Liver (tissue), 9 donors: ENCODE data around the gene PPM1D. TPM values are rescaled to one million over a fixed set of nuclear protein-coding genes. Genes with fewer than 3 reads are reported as not detected.

Experiments used
- DNase-seq: peaks from one replicate; pipeline ENCODE4 v3.0.0-alpha.2; 2017; ENCODE audit warnings: low spot score
- H3K27ac ChIP-seq, 2 donors: one replicate each; pipeline ENCODE4 v1.7.0; 2013; ENCODE audit warnings: inconsistent platforms in 2 of 2, low read length in 2 of 2, control low read depth in 1 of 2, low read depth in 1 of 2, mild to moderate bottlenecking in 1 of 2
- H3K27me3 ChIP-seq, 4 donors: one replicate each; pipeline versions ENCODE4 v1.6.1 to v1.7.0; 2013; ENCODE audit warnings: low read length in 3 of 4, inconsistent platforms in 1 of 4, mild to moderate bottlenecking in 1 of 4, moderate library complexity in 1 of 4; ENCODE audit not compliant: control insufficient read depth in 4 of 4, insufficient read depth in 4 of 4
- H3K36me3 ChIP-seq, 4 donors: one replicate each; pipeline versions ENCODE4 v1.6.1 to v1.7.0; 2013; ENCODE audit warnings: low read length in 3 of 4, mild to moderate bottlenecking in 3 of 4, low read depth in 1 of 4, moderate library complexity in 1 of 4; ENCODE audit not compliant: control insufficient read depth in 4 of 4, insufficient read depth in 3 of 4
- H3K4me1 ChIP-seq, 4 donors: one replicate each; pipeline versions ENCODE4 v1.6.1 to v1.7.0; 2013; ENCODE audit warnings: low read length in 3 of 4, mild to moderate bottlenecking in 3 of 4, moderate library complexity in 1 of 4; ENCODE audit not compliant: control insufficient read depth in 4 of 4, insufficient read depth in 4 of 4
- H3K4me3 ChIP-seq, 3 donors: one replicate each; pipeline versions ENCODE4 v1.6.1 to v1.7.0; 2013; ENCODE audit warnings: low read length in 3 of 3, control low read depth in 1 of 3, low read depth in 1 of 3, mild to moderate bottlenecking in 1 of 3
- H3K9ac ChIP-seq, 2 donors: one replicate each; pipeline ENCODE4 v1.7.0; 2013; ENCODE audit warnings: low read length in 2 of 2, mild to moderate bottlenecking in 2 of 2, moderate library complexity in 2 of 2, control low read depth in 1 of 2, low read depth in 1 of 2
- H3K9me3 ChIP-seq, 4 donors: one replicate each; pipeline versions ENCODE4 v1.6.1 to v1.7.0; 2013; ENCODE audit warnings: low read length in 3 of 4; ENCODE audit not compliant: control insufficient read depth in 4 of 4
- EGR1 ChIP-seq, 2 donors: IDR thresholded peaks; 2 replicates each; pipeline ENCODE4 v1.6.1; 2016 to 2018; ENCODE audit warnings: antibody characterized with exemption in 2 of 2, low read depth in 2 of 2
- FOXA1 ChIP-seq: IDR thresholded peaks from 2 replicates; pipeline ENCODE4 v1.6.1; 2016; ENCODE audit warnings: antibody characterized with exemption
- GABPA ChIP-seq, 2 donors: IDR thresholded peaks in 1 of 2; conservative IDR thresholded peaks in 1 of 2; 2 replicates each; pipeline ENCODE4 v1.6.1; 2016; ENCODE audit warnings: antibody characterized with exemption in 2 of 2, mild to moderate bottlenecking in 1 of 2, moderate library complexity in 1 of 2
- HNF4G ChIP-seq: IDR thresholded peaks from 2 replicates; pipeline ENCODE4 v1.6.1; 2016; ENCODE audit warnings: antibody characterized with exemption
- JUND ChIP-seq, 2 donors: IDR thresholded peaks; 2 replicates each; pipeline ENCODE4 v1.6.1; 2016; ENCODE audit warnings: antibody characterized with exemption in 2 of 2
- MAX ChIP-seq: IDR thresholded peaks from 2 replicates; pipeline ENCODE4 v1.6.1; 2016; ENCODE audit warnings: antibody characterized with exemption
- NR2F2 ChIP-seq: IDR thresholded peaks from 2 replicates; pipeline ENCODE4 v1.6.1; 2016; ENCODE audit warnings: antibody characterized with exemption
- RAD21 ChIP-seq, 2 donors: IDR thresholded peaks; 2 replicates each; pipeline ENCODE4 v1.6.1; 2016; ENCODE audit warnings: antibody characterized with exemption in 2 of 2, mild to moderate bottlenecking in 2 of 2
- RXRA ChIP-seq, 2 donors: IDR thresholded peaks; 2 replicates each; pipeline ENCODE4 v1.6.1; 2017 to 2018; ENCODE audit warnings: antibody characterized with exemption in 2 of 2, mild to moderate bottlenecking in 1 of 2
- SP1 ChIP-seq: IDR thresholded peaks from 2 replicates; pipeline ENCODE4 v1.6.1; 2018; ENCODE audit warnings: antibody characterized with exemption, mild to moderate bottlenecking
- TAF1 ChIP-seq: conservative IDR thresholded peaks from 2 replicates; pipeline ENCODE4 v1.6.1; 2016; ENCODE audit warnings: antibody characterized with exemption, mild to moderate bottlenecking
- YY1 ChIP-seq: IDR thresholded peaks from 2 replicates; pipeline ENCODE4 v1.6.1; 2016; ENCODE audit warnings: antibody characterized with exemption, mild to moderate bottlenecking
- ZBTB33 ChIP-seq: IDR thresholded peaks from 2 replicates; pipeline ENCODE4 v1.6.1; 2016; ENCODE audit warnings: antibody characterized with exemption
- WGBS: extraction: QIAGEN DNeasy Blood & Tissue Kit; methylation state at CpG from one replicate; pipeline ENCODE4 v1.1.7; 2013; 5-methylcytosine and 5-hydroxymethylcytosine counted together
- polyA plus RNA-seq, 2 donors: library from polyadenylated mRNA; stranded (reverse) in 1 of 2; unstranded in 1 of 2; fragments of 200-250 nt in 1 of 2; fragments of >200 nt in 1 of 2; fragmentation: Nextera tagmentation in 1 of 2; extraction: Ambion mirVana in 1 of 2; gene quantifications; one replicate each; pipeline versions ENCODE4 v1.2.1 to v1.2.3, GENCODE V29; 2013 to 2015
- total RNA-seq, 2 donors: library from RNA; depleted of rRNA; stranded (reverse); fragments of >200 nt; gene quantifications; one replicate each; pipeline ENCODE4 v1.2.3, GENCODE V29; 2014
- TF ChIP-seq, protein P1 (sequence below): IDR thresholded peaks from 2 replicates; pipeline ENCODE4 v1.6.1; 2016; ENCODE audit warnings: antibody characterized with exemption
- TF ChIP-seq, protein P2 (sequence below): fragments of 150-350 bp; IDR thresholded peaks from 2 replicates; pipeline ENCODE4 v1.5.1; 2017; ENCODE audit warnings: improper control_type of control experiment, low read depth, low read length; ENCODE audit not compliant: missing input control
- TF ChIP-seq, protein P3 (sequence below): IDR thresholded peaks from 2 replicates; pipeline ENCODE4 v1.6.1; 2016; ENCODE audit warnings: antibody characterized with exemption, mild to moderate bottlenecking
- donor health status: healthy.
- donor health status: healthy.
- donor health status: healthy.
- donor health status: healthy.
- donor health status: healthy.

Gene PPM1D
- total and polyA plus RNA-seq, 4 donors, result 2.0 to 8.7 (median 5.0) TPM

DNA sequence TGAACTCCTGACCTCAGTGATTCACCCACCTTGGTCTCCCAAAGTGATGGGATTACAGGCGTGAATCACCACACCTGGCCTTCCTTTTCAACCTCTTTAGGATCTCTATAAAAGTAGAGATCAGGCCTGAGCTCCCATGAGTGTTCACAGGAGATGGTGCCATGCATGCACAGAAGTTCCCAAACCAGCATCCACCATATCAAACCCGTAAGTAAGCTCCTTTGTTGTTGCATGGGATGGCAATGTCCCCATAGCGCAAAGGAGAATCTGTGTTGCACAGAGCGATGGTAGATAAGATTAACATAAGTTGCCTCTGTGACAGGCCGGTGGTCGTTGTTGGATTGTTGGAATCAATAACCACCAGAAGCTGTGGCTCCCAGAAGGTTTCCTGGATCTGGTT lies 34.8 kb upstream of the PPM1D start:
- no peak overlapping the region for H3K27ac ChIP-seq
- no peaks in the 10 kb centered on the region for H3K36me3 ChIP-seq
- no peaks in the 10 kb centered on the region for H3K27me3 ChIP-seq
- H3K9me3 ChIP-seq, result no peaks in the 10 kb centered on the region
- peaks cover 0 to 19% (median 14%) of the 10 kb centered on the region in 4 donors for H3K4me1 ChIP-seq
- H3K4me3 ChIP-seq, result no peak overlapping the region
- no peak overlapping the region for H3K9ac ChIP-seq
- no peak for DNase-seq
- no peak for TF ChIP-seq EGR1 (IDR thresholded peaks at IDR 0.05; ENCODE audit: low read depth in 2 of 2)
- TF ChIP-seq MAX, result no peak
- TF ChIP-seq GABPA (IDR thresholded peaks at IDR 0.05 in 1 of 2, conservative IDR thresholded peaks at IDR 0.05 in 1 of 2), result no peak
- TF ChIP-seq JUND (IDR thresholded peaks at IDR 0.05), result no peak
- TF ChIP-seq YY1, result no peak
- no peak for TF ChIP-seq SP1
- no peak for TF ChIP-seq FOXA1
- TF ChIP-seq TAF1, result no peak
- TF ChIP-seq HNF4G, result no peak
- TF ChIP-seq, protein P1, sequence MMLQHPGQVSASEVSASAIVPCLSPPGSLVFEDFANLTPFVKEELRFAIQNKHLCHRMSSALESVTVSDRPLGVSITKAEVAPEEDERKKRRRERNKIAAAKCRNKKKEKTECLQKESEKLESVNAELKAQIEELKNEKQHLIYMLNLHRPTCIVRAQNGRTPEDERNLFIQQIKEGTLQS, result no peak
- TF ChIP-seq, protein P2, sequence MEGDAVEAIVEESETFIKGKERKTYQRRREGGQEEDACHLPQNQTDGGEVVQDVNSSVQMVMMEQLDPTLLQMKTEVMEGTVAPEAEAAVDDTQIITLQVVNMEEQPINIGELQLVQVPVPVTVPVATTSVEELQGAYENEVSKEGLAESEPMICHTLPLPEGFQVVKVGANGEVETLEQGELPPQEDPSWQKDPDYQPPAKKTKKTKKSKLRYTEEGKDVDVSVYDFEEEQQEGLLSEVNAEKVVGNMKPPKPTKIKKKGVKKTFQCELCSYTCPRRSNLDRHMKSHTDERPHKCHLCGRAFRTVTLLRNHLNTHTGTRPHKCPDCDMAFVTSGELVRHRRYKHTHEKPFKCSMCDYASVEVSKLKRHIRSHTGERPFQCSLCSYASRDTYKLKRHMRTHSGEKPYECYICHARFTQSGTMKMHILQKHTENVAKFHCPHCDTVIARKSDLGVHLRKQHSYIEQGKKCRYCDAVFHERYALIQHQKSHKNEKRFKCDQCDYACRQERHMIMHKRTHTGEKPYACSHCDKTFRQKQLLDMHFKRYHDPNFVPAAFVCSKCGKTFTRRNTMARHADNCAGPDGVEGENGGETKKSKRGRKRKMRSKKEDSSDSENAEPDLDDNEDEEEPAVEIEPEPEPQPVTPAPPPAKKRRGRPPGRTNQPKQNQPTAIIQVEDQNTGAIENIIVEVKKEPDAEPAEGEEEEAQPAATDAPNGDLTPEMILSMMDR, result no peak
- TF ChIP-seq ZBTB33, result no peak
- TF ChIP-seq, protein P3, sequence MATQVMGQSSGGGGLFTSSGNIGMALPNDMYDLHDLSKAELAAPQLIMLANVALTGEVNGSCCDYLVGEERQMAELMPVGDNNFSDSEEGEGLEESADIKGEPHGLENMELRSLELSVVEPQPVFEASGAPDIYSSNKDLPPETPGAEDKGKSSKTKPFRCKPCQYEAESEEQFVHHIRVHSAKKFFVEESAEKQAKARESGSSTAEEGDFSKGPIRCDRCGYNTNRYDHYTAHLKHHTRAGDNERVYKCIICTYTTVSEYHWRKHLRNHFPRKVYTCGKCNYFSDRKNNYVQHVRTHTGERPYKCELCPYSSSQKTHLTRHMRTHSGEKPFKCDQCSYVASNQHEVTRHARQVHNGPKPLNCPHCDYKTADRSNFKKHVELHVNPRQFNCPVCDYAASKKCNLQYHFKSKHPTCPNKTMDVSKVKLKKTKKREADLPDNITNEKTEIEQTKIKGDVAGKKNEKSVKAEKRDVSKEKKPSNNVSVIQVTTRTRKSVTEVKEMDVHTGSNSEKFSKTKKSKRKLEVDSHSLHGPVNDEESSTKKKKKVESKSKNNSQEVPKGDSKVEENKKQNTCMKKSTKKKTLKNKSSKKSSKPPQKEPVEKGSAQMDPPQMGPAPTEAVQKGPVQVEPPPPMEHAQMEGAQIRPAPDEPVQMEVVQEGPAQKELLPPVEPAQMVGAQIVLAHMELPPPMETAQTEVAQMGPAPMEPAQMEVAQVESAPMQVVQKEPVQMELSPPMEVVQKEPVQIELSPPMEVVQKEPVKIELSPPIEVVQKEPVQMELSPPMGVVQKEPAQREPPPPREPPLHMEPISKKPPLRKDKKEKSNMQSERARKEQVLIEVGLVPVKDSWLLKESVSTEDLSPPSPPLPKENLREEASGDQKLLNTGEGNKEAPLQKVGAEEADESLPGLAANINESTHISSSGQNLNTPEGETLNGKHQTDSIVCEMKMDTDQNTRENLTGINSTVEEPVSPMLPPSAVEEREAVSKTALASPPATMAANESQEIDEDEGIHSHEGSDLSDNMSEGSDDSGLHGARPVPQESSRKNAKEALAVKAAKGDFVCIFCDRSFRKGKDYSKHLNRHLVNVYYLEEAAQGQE, result no peak
- TF ChIP-seq RXRA (IDR thresholded peaks at IDR 0.05), result no peak
- no peak for TF ChIP-seq NR2F2
- TF ChIP-seq RAD21 (IDR thresholded peaks at IDR 0.05), result no peak
- 96% methylated on average over 6 of the region's 6 CpGs for WGBS
